ENCODE results near the gene TBX6.

GRCh38 chr16:30041841-30042240, 49.9 kb downstream of the TBX6 start:
- no peak for TF ChIP-seq POLR2AphosphoS5 (IDR thresholded peaks at IDR 0.05; ENCODE audit: low read depth, low read length)
- no peak for TF ChIP-seq TAF1 (IDR thresholded peaks at IDR 0.05; ENCODE audit: borderline replicate concordance, low read depth, low read length)
- no peak for TF ChIP-seq POLR2A (IDR thresholded peaks at IDR 0.05; ENCODE audit: low read depth, low read length)

Data from GM12892 (cell line).